Skin epidermis (tissue), 12 donors: ENCODE results near the gene ZFYVE16.
"Not testable (repeated sequence)": the region's sequence is repeated elsewhere in the genome, so short reads cannot be mapped to it uniquely, and the experiment has no call there.

Source experiments
- H3K27ac ChIP-seq, 21 experiments: fragments of 200-600 bp; sonication (generic) in 11 of 21; one replicate each; pipeline ENCODE4 v1.5.0; 2020; ENCODE audit warnings: mild to moderate bottlenecking in 3 of 21, inconsistent platforms in 2 of 21, moderate library complexity in 2 of 21
- H3K4me3 ChIP-seq, 7 experiments: fragments of 200-600 bp; sonication (generic) in 2 of 7; one replicate each; pipeline ENCODE4 v1.5.0; 2020; ENCODE audit warnings: inconsistent platforms in 2 of 7, mild to moderate bottlenecking in 2 of 7, moderate library complexity in 1 of 7

ZFYVE16 gene

DNA sequence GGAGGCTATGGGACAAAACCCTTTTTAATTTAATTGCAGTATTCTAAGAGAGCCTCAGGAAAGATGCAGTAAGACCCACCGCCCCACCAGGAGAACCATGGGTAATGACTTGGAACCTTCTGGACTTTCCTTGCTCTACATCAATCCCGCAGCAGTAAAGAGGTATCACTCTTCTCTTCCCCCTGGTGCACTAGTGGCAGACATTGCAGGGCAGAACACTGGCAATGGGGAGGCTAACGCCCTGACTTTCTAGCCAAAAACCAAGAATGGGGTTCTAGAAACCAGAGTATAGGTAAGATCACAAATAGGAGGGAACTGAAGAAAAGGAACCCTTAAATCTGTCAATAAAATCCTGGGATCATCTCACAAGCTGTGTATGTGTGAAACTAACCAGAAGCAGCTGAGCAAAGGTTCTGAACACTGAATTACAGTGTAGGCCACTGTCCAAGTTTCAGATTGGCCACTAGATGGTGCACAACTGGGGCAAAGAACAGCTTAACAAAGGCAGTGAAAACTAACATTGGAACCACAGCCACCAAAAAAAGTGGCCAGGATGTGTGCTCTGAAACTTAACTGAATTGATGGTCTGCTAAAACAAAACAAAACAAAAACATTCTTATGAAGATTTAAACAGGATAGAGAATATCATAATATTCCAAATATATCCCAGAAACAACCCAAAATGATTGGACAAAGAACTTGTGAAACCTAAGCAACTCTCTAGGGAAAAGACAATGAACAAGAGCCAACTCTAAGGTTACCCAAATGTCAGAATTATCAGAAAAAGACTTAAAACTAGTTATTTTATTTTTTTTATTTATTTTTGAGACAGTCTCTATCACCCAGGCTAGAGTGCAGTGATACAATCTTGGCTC, 73.4 kb downstream of the ZFYVE16 start:
- Histone ChIP-seq H3K27ac (no peak overlapping the region), H3K4me3 (no peak overlapping the region)

GRCh38 chr5:80482578-80482977, 74.7 kb downstream of the ZFYVE16 start:
- Histone ChIP-seq H3K4me3 (no peak overlapping the region), H3K27ac (no peak overlapping the region)

GRCh38 chr5:80483636-80484232, 75.9 kb downstream of the ZFYVE16 start:
- no peak overlapping the region for H3K27ac ChIP-seq
- H3K4me3 ChIP-seq, result no peak overlapping the region

- Histone ChIP-seq H3K4me3 (peak overlapping the region; percentile 52 to 72 (median 57)), H3K27ac (peak overlapping the region in 19 of 21 experiments; percentile 35 to 85 (median 76))
Measured at GRCh38 chr5:80487444-80487828, 79.6 kb downstream of the ZFYVE16 start.

DNA sequence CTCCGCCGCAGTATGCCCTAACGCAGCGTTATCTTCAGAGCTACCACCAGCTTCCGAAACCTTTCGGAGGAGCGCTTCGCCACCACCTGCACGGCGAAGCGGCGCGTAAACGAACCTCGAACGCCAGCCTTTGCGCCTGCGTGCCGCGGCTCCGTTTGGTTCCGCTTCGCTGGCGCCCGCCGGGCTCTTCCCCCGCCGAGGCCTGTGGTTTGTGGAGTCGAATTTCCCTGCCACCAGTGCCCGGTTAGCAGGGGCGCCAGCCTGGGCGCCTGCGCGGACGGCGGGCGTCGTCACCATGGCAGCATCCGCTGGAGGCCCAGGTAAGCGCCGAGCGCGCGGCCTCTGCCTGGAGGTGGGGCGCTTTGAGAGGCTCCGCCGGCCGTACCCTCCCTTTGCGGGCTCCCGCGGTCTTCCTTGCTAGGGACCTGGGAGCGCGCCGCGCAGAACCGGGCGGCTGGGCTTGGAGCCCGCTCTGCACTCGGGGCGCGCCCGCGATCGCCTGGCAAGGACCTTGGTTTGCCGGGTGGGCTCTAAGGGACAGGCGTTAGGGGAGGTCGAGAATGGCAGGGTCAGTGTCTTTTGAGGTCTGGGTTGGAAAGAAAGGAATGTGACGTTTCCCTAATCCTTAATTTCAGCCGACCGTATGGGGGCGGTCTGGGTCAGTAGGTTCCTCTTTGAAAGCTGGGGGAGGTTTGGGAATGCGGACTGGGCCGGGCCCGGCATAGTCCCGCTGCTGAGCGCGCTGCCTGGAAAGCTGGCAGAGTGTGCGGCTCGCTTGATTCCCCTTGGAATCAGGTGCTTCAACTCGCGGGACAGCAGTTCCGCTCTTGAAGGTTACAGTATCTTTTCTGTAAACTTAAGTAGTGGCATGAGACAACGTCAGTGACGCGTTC, 80.2 kb downstream of the ZFYVE16 start, which contains the start of gene FAM151B:
Gene FAM151B, plus strand, starts transcription at position 272 of the 893 bp plus-strand sequence. Its CDS starts 24 bp downstream, at position 296.
- H3K27ac ChIP-seq, result peak within 1 kb of the TSS; percentile 7 to 85 (median 75)
- H3K4me3 ChIP-seq, result peak within 1 kb of the TSS; percentile 52 to 72 (median 57)

GRCh38 chr5:80491296-80491695, 83.4 kb downstream of the ZFYVE16 start:
- no peak overlapping the region for H3K4me3 ChIP-seq
- no peak overlapping the region for H3K27ac ChIP-seq

DNA sequence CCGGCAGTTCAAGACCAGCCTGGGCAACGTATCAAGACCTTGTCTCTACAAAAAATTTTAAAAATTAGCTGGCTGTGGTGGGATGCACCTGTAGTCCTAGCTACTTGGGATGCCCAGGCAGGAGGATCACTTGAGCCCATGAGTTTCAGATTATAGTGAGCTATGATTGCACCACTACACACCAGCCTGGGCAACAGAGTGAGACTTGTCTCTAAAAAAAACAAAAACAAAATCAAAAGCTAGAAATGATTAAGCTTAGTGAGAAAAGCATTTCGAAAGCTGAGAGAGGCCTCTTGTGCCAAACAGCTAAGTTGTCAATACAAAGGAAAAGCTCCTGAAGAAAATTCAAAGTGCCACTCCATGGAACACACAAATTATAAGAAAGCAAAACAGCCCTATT, 84.9 kb downstream of the ZFYVE16 start:
- Histone ChIP-seq H3K27ac (peak overlapping the region in 4 of 21 experiments; percentile 2 to 58 (median 26)), H3K4me3 (no peak overlapping the region)

DNA sequence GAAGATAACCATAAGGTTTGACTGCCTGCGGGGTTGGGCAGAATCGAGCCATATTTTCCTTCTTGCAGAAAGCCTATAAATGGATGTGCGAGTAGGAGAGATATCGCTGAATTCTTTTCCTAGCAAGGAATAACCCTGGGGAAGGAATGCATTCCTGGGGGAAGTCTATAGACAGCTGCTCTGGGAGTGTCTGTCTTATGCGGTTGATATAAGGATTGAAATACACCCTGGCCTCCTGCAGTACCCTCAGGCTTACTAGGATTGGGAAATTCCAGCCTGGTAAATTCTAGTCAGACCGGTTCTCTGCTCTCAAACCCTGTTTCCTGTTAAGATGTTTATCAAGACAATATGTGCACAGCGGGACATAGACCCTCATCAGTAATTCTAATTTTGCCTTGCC, 85.6 kb downstream of the ZFYVE16 start:
- not testable (repeated sequence) for H3K4me3 ChIP-seq
- peak overlapping the region in 3 of 21 experiments; percentile 2 to 26 (median 26) for H3K27ac ChIP-seq

DNA sequence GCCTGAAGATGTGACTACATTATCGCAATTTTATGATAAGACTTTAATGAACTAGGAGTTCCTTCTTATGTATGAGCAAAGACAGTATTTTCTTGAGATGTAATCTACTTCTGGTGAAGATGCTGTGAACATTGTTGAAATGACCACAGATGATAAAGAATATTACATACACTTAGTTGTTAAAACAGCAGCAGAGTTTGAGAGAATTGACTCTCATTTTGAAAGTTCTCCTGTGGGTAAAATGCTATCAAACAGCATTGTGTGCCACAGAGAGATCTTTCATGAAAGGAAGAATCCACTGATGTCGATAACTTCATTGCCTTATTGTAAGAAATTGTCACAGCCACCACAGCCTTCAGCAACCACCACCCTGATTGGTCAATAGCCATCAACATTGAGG, 88.0 kb downstream of the ZFYVE16 start:
- H3K4me3 ChIP-seq, result no peak overlapping the region
- H3K27ac ChIP-seq, result no peak overlapping the region

DNA sequence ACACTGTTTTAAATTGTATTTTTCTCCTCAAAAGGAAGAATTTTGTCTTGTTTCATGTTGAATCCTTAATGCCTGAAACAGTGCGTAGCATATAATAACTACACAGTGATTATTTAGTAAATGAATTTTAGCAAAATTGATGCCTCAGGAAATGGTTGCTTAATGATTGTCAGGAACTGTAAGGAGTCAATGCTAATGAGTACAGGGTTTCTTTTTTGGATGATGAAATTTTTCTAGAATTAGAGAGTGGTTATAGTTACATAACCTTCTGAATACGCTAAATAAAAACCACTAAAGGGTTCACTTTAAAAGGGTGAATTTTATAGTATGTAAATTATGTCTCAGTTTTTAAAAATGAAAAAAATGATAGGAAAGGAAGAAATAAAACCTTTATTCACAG, 94.9 kb downstream of the ZFYVE16 start:
- no peak overlapping the region for H3K4me3 ChIP-seq
- no peak overlapping the region for H3K27ac ChIP-seq

- Histone ChIP-seq H3K27ac (no peak overlapping the region), H3K4me3 (no peak overlapping the region)
Measured at GRCh38 chr5:80503641-80504040, 95.8 kb downstream of the ZFYVE16 start.

- no peak overlapping the region for H3K27ac ChIP-seq
Measured at GRCh38 chr5:80504833-80505232, 97.0 kb downstream of the ZFYVE16 start.

DNA sequence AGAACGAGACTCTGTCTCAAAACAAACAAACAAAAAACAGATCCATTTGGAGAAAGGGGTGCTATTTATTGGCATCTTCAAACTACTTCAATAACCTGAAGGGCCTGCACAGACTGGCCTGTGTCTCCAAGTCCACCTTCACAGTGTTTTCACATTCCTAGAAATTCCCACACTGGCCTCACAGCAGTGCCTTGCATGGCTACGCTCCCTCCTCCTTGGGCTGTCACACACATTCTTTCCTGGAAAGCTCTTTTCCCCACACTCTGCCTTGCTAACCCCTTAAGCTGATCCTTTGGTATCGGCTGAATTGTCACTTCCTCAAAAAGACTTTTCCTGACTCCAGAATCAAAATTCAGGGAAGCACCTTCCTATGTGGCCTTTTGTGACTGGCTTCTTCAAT, 99.8 kb downstream of the ZFYVE16 start:
- no peak overlapping the region for H3K4me3 ChIP-seq
- no peak overlapping the region for H3K27ac ChIP-seq

More at GRCh38 chr5:80504833-80505232, 97.0 kb downstream of the ZFYVE16 start:
- H3K4me3 ChIP-seq, result no peak overlapping the region

DNA sequence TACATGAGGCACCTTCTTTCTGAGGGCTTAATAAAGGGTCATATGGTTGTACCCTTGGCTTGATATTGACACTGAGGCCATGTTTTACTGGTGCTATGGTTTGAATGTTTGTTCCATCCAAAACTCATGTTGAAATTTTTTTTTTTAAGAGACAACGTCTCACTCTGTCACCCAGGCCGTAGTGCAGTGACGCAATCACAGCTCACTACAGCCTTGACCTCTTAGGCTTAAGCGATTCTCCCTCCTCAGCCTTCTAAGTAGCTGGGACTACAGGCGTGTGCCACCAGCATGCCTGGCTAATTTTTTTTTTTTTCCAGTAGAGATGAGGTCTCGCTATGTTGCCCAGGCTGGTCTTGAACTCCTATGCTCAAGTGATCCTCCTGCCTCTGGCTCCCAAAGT, 101.0 kb downstream of the ZFYVE16 start:
- Histone ChIP-seq H3K4me3 (no peak overlapping the region), H3K27ac (no peak overlapping the region)

GRCh38 chr5:80509362-80509761, 101.5 kb downstream of the ZFYVE16 start:
- Histone ChIP-seq H3K27ac (no peak overlapping the region), H3K4me3 (no peak overlapping the region)

GRCh38 chr5:80516826-80517225, 109.0 kb downstream of the ZFYVE16 start:
- Histone ChIP-seq H3K4me3 (no peak overlapping the region), H3K27ac (no peak overlapping the region)
